HEK293T (cell line): ENCODE measurements around the gene C16orf78.

Experiments used
- ARNT ChIP-seq: fragments of 450-650 bp; IDR thresholded peaks from 2 replicates; pipeline ENCODE4 v1.6.1; 2017; ENCODE audit warnings: mild to moderate bottlenecking
- BHLHE40 ChIP-seq: fragments of 450-650 bp; IDR thresholded peaks from 2 replicates; pipeline ENCODE4 v1.6.1; 2016; ENCODE audit warnings: mild to moderate bottlenecking, moderate library complexity, borderline replicate concordance
- ELF4 ChIP-seq: fragments of 450-650 bp; IDR thresholded peaks from 2 replicates; pipeline ENCODE4 v1.6.1; 2017; ENCODE audit warnings: antibody characterized with exemption
- FOXK2 ChIP-seq: fragments of 450-650 bp; IDR thresholded peaks from 2 replicates; pipeline ENCODE4 v1.6.1; 2016; ENCODE audit warnings: mild to moderate bottlenecking
- HDGF ChIP-seq: fragments of 450-650 bp; IDR thresholded peaks from 2 replicates; pipeline ENCODE4 v1.6.1; 2017; ENCODE audit warnings: antibody characterized with exemption, borderline replicate concordance
- L3MBTL2 ChIP-seq: fragments of 450-650 bp; conservative IDR thresholded peaks from 2 replicates; pipeline ENCODE4 v1.6.1; 2016; ENCODE audit warnings: mild to moderate bottlenecking
- LEF1 ChIP-seq: fragments of 450-650 bp; IDR thresholded peaks from 2 replicates; pipeline ENCODE4 v1.6.1; 2017; ENCODE audit warnings: mild to moderate bottlenecking, borderline replicate concordance
- NFRKB ChIP-seq: fragments of 450-650 bp; IDR thresholded peaks from 2 replicates; pipeline ENCODE4 v1.6.1; 2016; ENCODE audit warnings: mild to moderate bottlenecking, moderate library complexity
- SP1 ChIP-seq: fragments of 450-650 bp; IDR thresholded peaks from 2 replicates; pipeline ENCODE4 v1.6.1; 2017
- SUZ12 ChIP-seq: fragments of 450-650 bp; IDR thresholded peaks from 2 replicates; pipeline ENCODE4 v1.6.1; 2016; ENCODE audit warnings: mild to moderate bottlenecking
- TARDBP ChIP-seq: fragments of 450-650 bp; IDR thresholded peaks from 2 replicates; pipeline ENCODE4 v1.6.1; 2016
- ZNF384 ChIP-seq: fragments of 450-650 bp; IDR thresholded peaks from 2 replicates; pipeline ENCODE4 v1.6.1; 2016
- TF ChIP-seq, protein P1 (sequence below): fragments of 450-650 bp; IDR thresholded peaks from 2 replicates; pipeline ENCODE4 v1.6.1; 2016

DNA sequence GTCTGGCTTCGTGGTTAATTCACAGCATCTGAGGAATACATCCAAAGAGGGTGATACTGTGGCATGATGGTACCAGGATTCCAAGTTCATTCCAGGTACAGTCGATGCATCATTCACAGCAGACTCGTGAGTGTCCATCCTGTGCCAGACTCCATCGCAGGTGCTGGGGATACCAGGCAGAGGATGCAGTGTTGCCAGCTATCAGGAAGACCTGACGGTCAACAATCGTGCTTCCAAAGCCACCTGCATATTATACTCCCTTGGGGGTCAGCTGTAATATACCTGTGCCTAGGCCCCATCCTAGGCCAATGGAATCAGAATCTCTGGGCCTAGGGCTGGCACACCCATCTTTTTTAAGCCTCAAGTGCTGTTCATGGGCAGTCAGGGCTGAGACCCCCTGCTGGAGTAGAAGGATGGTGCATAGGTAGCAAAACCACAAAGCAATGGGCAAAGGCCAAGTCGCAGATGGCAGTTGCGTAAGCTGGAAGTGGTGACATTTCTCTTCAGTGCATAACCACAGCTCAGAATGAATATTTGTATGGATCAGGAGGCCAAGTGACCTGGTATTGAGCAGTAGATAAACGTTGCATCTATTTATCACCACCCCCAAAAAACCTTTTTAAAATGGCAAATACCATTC lies 42.9 kb upstream of the C16orf78 start:
- TF ChIP-seq, protein P1, sequence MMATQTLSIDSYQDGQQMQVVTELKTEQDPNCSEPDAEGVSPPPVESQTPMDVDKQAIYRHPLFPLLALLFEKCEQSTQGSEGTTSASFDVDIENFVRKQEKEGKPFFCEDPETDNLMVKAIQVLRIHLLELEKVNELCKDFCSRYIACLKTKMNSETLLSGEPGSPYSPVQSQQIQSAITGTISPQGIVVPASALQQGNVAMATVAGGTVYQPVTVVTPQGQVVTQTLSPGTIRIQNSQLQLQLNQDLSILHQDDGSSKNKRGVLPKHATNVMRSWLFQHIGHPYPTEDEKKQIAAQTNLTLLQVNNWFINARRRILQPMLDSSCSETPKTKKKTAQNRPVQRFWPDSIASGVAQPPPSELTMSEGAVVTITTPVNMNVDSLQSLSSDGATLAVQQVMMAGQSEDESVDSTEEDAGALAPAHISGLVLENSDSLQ, result no peak
- TF ChIP-seq NFRKB (no peak), TARDBP (no peak), HDGF (no peak), SUZ12 (no peak), SP1 (no peak), ARNT (no peak), FOXK2 (no peak), ELF4 (no peak), LEF1 (no peak), ZNF384 (no peak), BHLHE40 (no peak), L3MBTL2 (no peak)
